Colonic mucosa (tissue), 4 donors: ENCODE data around the gene NSMF. TPM values are rescaled to one million over a fixed set of nuclear protein-coding genes. Genes with fewer than 3 reads are reported as not detected.
A peak's percentile ranks its signal among the peaks of the same experiment; 100 is the strongest.

Source experiments
- DNase-seq: peaks from one replicate; pipeline ENCODE4 v3.0.0-alpha.2; 2020
- H3K27ac ChIP-seq: fragments of 200-600 bp; one replicate; pipeline ENCODE4 v1.8.0; 2021
- H3K27me3 ChIP-seq: fragments of 200-600 bp; one replicate; pipeline ENCODE4 v1.8.0; 2021
- H3K36me3 ChIP-seq: fragments of 200-600 bp; one replicate; pipeline ENCODE4 v1.8.0; 2021
- H3K4me1 ChIP-seq: fragments of 200-600 bp; one replicate; pipeline ENCODE4 v1.8.0; 2021; ENCODE audit warnings: mild to moderate bottlenecking
- H3K4me3 ChIP-seq: fragments of 200-600 bp; one replicate; pipeline ENCODE4 v1.8.0; 2021
- H3K9ac ChIP-seq, 2 donors: one replicate each; pipeline ENCODE4 v1.7.0; 2013; ENCODE audit warnings: control low read depth in 2 of 2, low read depth in 2 of 2, low read length in 2 of 2
- H3K9me3 ChIP-seq: fragments of 200-600 bp; one replicate; pipeline ENCODE4 v1.8.0; 2021
- intact Hi-C: fragments of 100-400 bp; cut with DNase I; formaldehyde crosslinking; loops from one replicate; pipeline ENCODE4 v1.14.1; 2022
- total RNA-seq, 2 donors: library from RNA; stranded (reverse); fragmentation: NEBNext Ultra II Directional in 1 of 2; extraction: Animal tissue kit (Norgen Biotek cat#: 25700) in 1 of 2; gene quantifications; one replicate each; pipeline ENCODE4 v1.2.1, GENCODE V29; 2021
- TF ChIP-seq, protein P1 (sequence below): fragments of 200-600 bp; IDR thresholded peaks from one replicate; pipeline ENCODE4 v1.8.0; 2022; ENCODE audit warnings: antibody characterized with exemption, mild to moderate bottlenecking
- donor health status: healthy.
- donor health status: DM: no; HTN: no; CAD: no.
- donor health status: DM: no; HTN: no; CAD: no.

Gene NSMF
- total RNA-seq, 2 donors from 2014 or later: 33.7 to 47.8 TPM

- H3K4me1 ChIP-seq: no peaks in the 10 kb centered on the region
- no peak overlapping the region for H3K4me3 ChIP-seq
- H3K36me3 ChIP-seq: no peaks in the 10 kb centered on the region
- no peak overlapping the region for H3K27ac ChIP-seq
- H3K27me3 ChIP-seq: no peaks in the 10 kb centered on the region
- TF ChIP-seq, protein P1, sequence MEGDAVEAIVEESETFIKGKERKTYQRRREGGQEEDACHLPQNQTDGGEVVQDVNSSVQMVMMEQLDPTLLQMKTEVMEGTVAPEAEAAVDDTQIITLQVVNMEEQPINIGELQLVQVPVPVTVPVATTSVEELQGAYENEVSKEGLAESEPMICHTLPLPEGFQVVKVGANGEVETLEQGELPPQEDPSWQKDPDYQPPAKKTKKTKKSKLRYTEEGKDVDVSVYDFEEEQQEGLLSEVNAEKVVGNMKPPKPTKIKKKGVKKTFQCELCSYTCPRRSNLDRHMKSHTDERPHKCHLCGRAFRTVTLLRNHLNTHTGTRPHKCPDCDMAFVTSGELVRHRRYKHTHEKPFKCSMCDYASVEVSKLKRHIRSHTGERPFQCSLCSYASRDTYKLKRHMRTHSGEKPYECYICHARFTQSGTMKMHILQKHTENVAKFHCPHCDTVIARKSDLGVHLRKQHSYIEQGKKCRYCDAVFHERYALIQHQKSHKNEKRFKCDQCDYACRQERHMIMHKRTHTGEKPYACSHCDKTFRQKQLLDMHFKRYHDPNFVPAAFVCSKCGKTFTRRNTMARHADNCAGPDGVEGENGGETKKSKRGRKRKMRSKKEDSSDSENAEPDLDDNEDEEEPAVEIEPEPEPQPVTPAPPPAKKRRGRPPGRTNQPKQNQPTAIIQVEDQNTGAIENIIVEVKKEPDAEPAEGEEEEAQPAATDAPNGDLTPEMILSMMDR: no peak
- H3K9me3 ChIP-seq: no peaks in the 10 kb centered on the region
- intact Hi-C loops: no loop called here
- no peak overlapping the region for H3K9ac ChIP-seq
- DNase-seq: no peak
Measured at GRCh38 chr9:137465000-137465719, 6.0 kb upstream of the NSMF start.

DNA sequence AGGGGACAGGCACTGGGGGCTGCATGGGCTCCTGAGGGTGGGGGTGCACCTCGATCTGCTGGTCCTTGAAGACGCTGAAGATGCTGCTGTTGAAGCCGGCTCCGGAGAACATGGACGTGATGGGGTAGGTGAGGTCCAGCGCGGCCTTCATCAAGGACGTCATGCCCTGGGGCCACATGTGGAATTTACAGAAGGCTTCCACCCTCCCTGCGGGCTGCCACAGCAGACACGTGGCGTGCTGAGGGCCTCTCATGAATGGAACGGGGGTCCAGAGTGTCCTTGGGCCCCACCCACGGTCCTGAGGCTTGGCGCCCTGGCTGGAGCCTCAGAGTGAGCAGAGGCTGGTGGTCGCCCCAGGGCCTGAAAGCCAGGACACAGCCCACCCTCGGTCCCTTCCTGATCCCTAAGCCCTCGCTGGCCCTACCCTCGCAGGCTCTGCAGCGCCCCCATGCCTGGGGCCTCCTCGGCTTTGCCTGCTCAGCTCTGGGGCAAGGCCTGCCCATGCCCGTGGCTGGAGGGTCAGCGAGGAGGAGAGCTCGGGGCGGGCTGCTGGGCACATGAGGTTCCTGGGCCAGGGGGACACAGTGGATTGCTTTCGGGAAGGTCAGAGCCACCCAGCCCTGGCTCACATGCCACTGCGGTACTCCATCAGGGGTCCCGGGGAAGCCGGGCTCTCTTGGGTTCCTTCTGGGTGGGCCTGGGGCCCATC is 5.3 kb upstream of the NSMF start:
- no peaks in the 10 kb centered on the region for H3K36me3 ChIP-seq
- H3K9ac ChIP-seq: no peak overlapping the region
- H3K27ac ChIP-seq: no peak overlapping the region
- no peaks in the 10 kb centered on the region for H3K27me3 ChIP-seq
- intact Hi-C loops: no loop called here
- no peaks in the 10 kb centered on the region for H3K4me1 ChIP-seq
- no peak for DNase-seq
- TF ChIP-seq, protein P1: no peak
- no peaks in the 10 kb centered on the region for H3K9me3 ChIP-seq
- no peak overlapping the region for H3K4me3 ChIP-seq

DNA sequence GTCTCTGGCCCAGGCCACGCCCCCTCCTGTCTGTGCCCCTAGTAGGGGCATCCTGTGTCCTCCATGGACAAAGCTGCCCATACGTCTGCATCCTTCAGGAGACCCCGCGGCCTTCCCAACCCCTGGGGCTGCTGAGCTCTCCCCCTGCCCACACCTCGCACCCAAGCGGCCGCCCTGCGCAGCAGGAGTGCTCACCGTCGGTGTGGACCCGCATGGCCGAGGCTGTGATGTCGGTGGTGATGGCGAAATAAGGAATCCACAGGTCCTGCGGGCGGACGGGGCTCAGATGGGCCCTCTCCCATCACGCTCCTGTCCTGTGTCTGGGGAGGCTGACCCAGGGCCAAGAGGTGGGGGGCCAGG is 4.8 kb upstream of the NSMF start:
- DNase-seq: no peak
- Histone ChIP-seq H3K4me1 (no peaks in the 10 kb centered on the region), H3K9me3 (no peaks in the 10 kb centered on the region), H3K27me3 (no peaks in the 10 kb centered on the region), H3K9ac (no peak overlapping the region), H3K27ac (no peak overlapping the region), H3K36me3 (no peaks in the 10 kb centered on the region), H3K4me3 (no peak overlapping the region)
- intact Hi-C loops: no loop called here
- TF ChIP-seq, protein P1: no peak

DNA sequence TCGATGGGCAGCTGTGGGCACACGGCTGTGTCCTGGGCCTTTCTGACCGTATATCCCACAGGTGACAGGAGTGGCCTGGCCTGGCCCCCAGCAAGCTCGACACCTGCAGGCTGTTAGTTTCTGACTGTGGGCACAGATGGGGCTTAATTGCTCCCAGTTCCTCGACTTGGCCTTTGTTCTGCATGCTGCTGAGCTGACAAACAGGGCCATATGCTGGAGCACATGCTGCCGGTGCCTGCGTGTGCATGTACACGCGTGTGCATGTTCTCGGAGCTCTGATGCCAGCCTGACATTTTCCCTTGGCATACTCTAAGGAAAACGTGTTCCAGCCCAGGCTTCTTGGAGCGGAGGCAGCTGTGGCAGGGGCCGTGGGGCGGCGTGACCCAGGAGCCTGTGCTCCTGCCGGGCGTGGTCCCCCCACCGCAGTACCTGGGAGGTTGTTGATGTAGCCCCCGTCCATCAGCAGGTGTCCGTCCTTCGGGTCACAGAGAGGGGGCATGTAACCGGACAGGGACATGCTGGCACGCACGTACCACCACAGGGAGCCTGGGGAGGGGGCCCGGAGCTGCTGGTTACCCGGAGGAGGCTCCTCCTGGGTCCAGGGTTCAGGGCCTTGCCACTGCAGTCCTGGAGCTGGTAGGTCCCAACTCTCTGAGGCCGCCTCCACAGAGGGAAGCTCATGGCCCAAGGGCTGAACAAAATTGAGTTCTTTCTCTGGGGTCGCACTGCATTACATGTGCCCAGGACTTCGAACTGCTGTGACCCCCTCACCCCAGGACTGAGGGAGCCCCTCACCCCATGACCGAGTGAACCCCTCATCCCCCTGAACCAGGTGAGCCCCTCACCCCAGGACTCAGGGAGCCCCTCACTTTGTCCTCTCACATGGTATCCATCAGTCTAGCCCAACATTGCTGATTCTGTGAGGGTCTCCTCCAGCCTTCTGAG is 4.1 kb upstream of the NSMF start:
- no peak overlapping the region for H3K4me3 ChIP-seq
- H3K27me3 ChIP-seq: no peaks in the 10 kb centered on the region
- intact Hi-C loops: no loop called here
- no peaks in the 10 kb centered on the region for H3K36me3 ChIP-seq
- no peak overlapping the region for H3K27ac ChIP-seq
- peaks cover 4% of the 10 kb centered on the region for H3K4me1 ChIP-seq
- no peaks in the 10 kb centered on the region for H3K9me3 ChIP-seq
- TF ChIP-seq, protein P1: no peak
- no peak overlapping the region for H3K9ac ChIP-seq
- DNase-seq: no peak

- intact Hi-C loops: no loop called here
- TF ChIP-seq, protein P1: no peak
- peak overlapping the region in 1 of 2 donors; percentile 24 for H3K9ac ChIP-seq
- H3K36me3 ChIP-seq: no peaks in the 10 kb centered on the region
- H3K9me3 ChIP-seq: no peaks in the 10 kb centered on the region
- peaks cover 6% of the 10 kb centered on the region for H3K4me1 ChIP-seq
- H3K27me3 ChIP-seq: no peaks in the 10 kb centered on the region
- no peak overlapping the region for H3K4me3 ChIP-seq
- no peak for DNase-seq
- no peak overlapping the region for H3K27ac ChIP-seq
Measured at GRCh38 chr9:137462396-137462985, 3.4 kb upstream of the NSMF start.
